NCI-H2196 (cell line): Measurements from ENCODE around the gene NDUFS2.

Experiments used
- DNase-seq: peaks from one replicate; lab custom pipeline; 2025; ENCODE audit not compliant: unreplicated experiment; lab: John Stamatoyannopoulos, UW

Gene NDUFS2

GRCh38 chr1:161193561-161194235 is 8.5 kb upstream of the NDUFS2 start:
- no peak for DNase-seq

GRCh38 chr1:161195171-161195570 is 7.0 kb upstream of the NDUFS2 start:
- no peak for DNase-seq

- DNase-seq, result no peak
Observed at GRCh38 chr1:161196111-161196510, 6.1 kb upstream of the NDUFS2 start.

- DNase-seq, result no peak
Observed at GRCh38 chr1:161196521-161197451, 5.4 kb upstream of the NDUFS2 start.

GRCh38 chr1:161197560-161198193 is 4.5 kb upstream of the NDUFS2 start:
- no peak for DNase-seq

DNA sequence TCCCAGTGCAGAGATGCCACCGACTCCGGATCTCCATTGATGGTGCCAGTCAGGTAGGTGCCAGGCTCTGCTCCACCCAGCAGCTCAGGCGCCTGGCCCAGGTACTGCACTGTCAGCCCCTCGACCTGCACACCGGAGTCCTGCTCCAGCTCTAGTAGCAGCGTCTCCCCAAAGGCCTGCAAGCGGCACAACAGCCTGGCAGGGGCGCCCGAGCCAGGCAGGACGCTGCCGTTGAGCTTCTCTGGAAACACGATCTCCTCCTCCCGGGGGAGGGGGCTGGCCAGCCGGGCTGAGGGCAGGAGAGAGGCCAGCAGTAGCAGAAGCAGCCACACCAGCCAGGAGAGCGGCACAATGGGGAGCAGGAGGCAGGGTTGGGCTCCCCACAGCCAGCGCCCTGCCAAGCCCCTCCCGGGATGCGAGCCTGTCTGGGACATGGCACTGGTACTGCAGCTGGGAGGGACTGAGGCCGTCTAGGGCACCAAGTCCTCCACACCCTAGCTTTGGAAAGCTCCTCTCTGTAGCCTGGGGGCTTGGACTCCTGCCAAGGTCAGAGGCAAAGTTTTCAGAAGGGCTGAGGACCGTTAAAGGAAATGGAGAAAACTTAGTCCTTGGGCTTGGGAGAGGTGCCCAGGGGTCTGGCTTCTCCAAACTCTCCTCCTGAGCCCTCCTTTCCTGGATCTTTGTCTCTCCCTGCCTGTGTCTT is 3.8 kb upstream of the NDUFS2 start:
- DNase-seq, result peak; percentile 48

DNA sequence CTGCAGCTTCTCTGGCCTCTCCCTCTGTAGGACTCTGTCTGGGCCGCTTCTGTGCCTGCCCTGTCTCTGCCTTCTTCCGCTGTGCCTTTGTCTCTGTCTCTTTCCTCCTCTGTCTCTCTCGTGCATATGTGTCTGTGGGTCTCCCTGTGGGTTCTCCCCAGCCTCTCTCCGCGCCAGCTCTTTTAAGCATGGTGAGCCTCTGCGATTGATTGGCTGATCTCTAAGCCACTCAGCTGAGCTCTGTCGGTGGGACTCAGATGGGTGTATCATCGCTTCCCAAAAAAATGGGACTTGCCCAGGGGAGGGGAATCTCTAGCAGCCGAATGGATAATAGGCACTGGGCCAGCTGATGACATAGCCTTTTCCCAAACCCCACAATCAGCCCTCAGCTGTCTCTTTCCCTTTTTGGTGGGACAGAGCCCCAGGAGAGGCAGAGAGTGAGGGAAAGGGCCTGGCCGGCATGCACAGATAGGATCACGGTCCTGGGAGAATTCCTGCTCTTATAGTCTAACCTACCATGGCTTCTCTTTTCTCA is 3.2 kb upstream of the NDUFS2 start, which contains the start of gene ADAMTS4:
TSS of gene ADAMTS4 (minus strand) at position 158 of the 535 bp plus-strand sequence. CDS start 427 bp downstream, outside the sequence.
- DNase-seq, result no peak

- DNase-seq, result no peak
Observed at GRCh38 chr1:161199506-161200139, 2.5 kb upstream of the NDUFS2 start.

GRCh38 chr1:161200421-161200991 is 1.7 kb upstream of the NDUFS2 start:
- no peak for DNase-seq

- no peak for DNase-seq
Observed at GRCh38 chr1:161200992-161201835, 953 bp upstream of the NDUFS2 start.

GRCh38 chr1:161206411-161207140 is 4.4 kb downstream of the NDUFS2 start:
- no peak for DNase-seq

- DNase-seq, result no peak
Observed at GRCh38 chr1:161207173-161207572, 5.0 kb downstream of the NDUFS2 start.

- DNase-seq, result peak; percentile 90
Observed at GRCh38 chr1:161209790-161210409, 7.7 kb downstream of the NDUFS2 start.

DNA sequence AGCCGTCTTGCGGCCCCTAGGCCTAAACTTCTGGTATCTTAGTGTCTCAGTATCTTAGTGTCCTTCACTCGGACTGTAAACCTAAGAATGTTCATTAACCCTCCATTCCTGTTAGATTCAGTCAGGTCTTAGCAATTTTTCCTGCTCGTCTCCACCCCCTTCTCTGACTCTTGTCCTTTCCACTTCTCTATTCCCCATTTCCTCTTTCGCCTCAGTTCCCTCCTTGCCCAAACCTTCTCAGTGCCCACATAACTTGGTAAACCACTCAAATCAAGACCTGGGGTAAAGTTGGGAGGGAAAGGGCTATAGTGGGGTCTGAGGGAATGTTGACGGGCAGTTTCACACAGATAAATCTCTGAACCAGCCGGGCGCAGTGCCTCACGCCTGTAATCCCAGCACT is 12.2 kb downstream of the NDUFS2 start:
- no peak for DNase-seq

DNA sequence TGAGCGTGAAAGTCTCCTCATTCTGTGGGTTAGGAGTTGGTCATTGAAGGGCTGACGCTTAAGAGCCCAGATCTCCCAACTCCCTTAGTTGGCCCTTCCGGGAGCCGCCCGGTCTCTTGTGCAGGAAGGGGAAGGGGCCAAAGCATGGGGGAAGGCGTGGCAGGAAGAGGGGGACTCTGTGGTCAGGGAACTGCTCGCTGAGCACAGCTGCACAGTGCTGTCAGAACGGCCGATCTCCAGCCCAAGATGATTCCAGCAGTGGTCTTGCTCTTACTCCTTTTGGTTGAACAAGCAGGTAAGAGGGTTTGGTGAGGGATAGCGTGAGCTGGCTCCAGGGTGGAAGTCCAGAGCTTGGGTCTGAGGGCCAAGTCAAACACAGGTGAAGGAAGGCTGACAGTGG is 12.9 kb downstream of the NDUFS2 start, which contains the start of gene FCER1G:
TSS of gene FCER1G (plus strand) at position 220 of the 400 bp plus-strand sequence. CDS start at position 247, 27 bp downstream.
- no peak for DNase-seq

DNA sequence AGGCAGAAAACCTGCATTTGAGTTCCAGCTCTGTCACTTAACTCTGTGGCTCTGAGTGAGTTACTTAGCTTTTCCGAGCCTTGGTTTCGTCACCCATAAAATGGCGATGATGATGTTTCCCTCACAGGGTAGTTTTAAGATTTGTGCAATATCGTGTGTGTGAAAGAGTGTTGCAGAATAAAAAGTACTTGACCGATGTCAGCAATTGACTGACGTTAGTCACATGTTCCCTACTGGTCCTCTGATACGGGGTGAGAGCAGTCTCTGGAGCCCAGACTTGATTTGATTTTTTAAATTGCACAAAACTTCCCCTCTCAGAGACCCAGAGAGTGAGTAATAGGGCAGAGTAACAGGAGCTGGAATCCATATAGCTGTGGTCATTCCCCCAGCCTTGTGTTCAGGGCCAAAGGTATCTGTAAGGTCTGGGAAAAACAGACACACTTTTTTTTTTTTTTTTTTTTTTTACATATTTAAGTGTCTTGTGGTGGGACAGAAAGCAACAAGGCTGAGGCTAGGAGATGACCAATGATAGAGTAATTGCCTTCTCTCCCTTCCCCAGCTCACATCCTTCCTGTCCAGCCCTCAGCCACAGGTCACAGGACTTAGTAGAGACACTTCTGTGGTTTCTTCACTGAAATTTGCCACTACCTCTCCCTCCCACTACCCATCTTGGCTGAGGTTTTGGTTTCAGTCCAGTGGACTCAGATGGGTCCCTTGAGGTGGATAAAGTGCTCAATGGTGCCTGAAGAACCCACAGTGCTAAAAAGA is 15.0 kb downstream of the NDUFS2 start:
- no peak for DNase-seq

DNA sequence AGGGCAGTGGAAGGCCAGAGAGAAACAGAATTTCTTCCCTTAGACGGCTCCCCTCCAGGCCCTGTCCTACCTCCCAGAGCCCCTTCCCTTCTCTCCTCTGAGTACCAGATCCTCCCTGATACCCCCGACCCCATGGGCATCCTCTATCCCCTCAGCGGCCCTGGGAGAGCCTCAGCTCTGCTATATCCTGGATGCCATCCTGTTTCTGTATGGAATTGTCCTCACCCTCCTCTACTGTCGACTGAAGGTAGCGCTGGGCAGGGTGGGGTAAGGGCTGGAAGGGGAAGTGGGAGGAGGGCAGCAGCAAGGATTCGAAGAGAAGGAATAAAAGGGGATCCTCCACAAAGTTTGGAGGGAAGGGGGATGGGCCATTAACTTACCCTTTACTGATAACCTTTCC is 15.7 kb downstream of the NDUFS2 start:
- DNase-seq, result no peak
